Stomach (tissue), 9 donors: ENCODE results near the gene ROBO1. TPM values are rescaled to one million over a fixed set of nuclear protein-coding genes. Genes with fewer than 3 reads are reported as not detected.
A peak's percentile ranks its signal among the peaks of the same experiment; 100 is the strongest.

Source experiments
- DNase-seq, 2 donors: peaks; one replicate each; pipeline versions ENCODE4 v3.0.0 to v3.0.0-alpha.2; 2013 to 2019
- H3K27ac ChIP-seq, 5 donors: fragments of 200-600 bp in 4 of 5; sonication (generic) in 4 of 5; one replicate each; pipeline ENCODE4 v1.5.1; 2013 to 2019; ENCODE audit warnings: mild to moderate bottlenecking in 1 of 5, moderate library complexity in 1 of 5
- H3K27me3 ChIP-seq, 3 donors: fragments of 200-600 bp; sonication (generic); one replicate each; pipeline ENCODE4 v1.5.1; 2017 to 2019; ENCODE audit warnings: mixed run types in 1 of 3
- H3K36me3 ChIP-seq, 4 donors: fragments of 200-600 bp; sonication (generic); 1 replicate in 3 of 4; 2 replicates in 1 of 4; pipeline ENCODE4 v1.5.1; 2016 to 2019
- H3K4me1 ChIP-seq, 4 donors: fragments of 200-600 bp; sonication (generic); one replicate each; pipeline ENCODE4 v1.5.1; 2016 to 2019
- H3K4me3 ChIP-seq, 4 donors: fragments of 200-600 bp; sonication (generic) in 3 of 4; one replicate each; pipeline ENCODE4 v1.5.1; 2016 to 2019; ENCODE audit warnings: mild to moderate bottlenecking in 1 of 4
- H3K9me3 ChIP-seq, 4 donors: fragments of 200-600 bp; sonication (generic); one replicate each; pipeline ENCODE4 v1.5.1; 2016 to 2019
- CTCF ChIP-seq, 7 experiments: fragments of 450-650 bp in 4 of 7; fragments of 200-600 bp in 3 of 7; sonication (generic) in 3 of 7; IDR thresholded peaks; one replicate each; pipeline ENCODE4 v1.5.1; 2016 to 2019; ENCODE audit warnings: antibody characterized with exemption in 7 of 7, control low read depth in 2 of 7, mild to moderate bottlenecking in 1 of 7
- EP300 ChIP-seq: sonication (generic); formaldehyde crosslinking; IDR thresholded peaks from one replicate; pipeline ENCODE4 v1.6.1; 2017; ENCODE audit warnings: antibody characterized with exemption
- POLR2A ChIP-seq, 4 donors: fragments of 450-650 bp; IDR thresholded peaks; one replicate each; pipeline ENCODE4 v1.6.1; 2016; ENCODE audit warnings: antibody characterized with exemption in 4 of 4, control low read depth in 2 of 4, mild to moderate bottlenecking in 1 of 4, moderate library complexity in 1 of 4
- POLR2AphosphoS5 ChIP-seq, 3 donors: sonication (generic); formaldehyde crosslinking; IDR thresholded peaks; one replicate each; pipeline ENCODE4 v1.6.1; 2016; ENCODE audit warnings: antibody characterized with exemption in 3 of 3
- WGBS, 5 donors: extraction: QIAGEN DNeasy Blood & Tissue Kit in 3 of 5; methylation state at CpG; one replicate each; pipeline versions ENCODE4 v1.1.5 to v1.1.7; 2013 to 2018; 5-methylcytosine and 5-hydroxymethylcytosine counted together
- intact Hi-C: fragments of 100-400 bp; cut with DNase I; formaldehyde crosslinking; loops from one replicate; pipeline ENCODE4 v1.15.1; 2023; ENCODE audit warnings: low total_unique reads
- polyA plus RNA-seq, 3 donors: library from polyadenylated mRNA; stranded (reverse); fragments of 200-250 nt; gene quantifications; one replicate each; pipeline ENCODE4 v1.2.3, GENCODE V29; 2013
- total RNA-seq, 5 donors: library from RNA; depleted of rRNA; stranded (reverse); fragments of >200 nt; gene quantifications; one replicate each; pipeline versions ENCODE4 v1.1.0 to v1.2.3, GENCODE V29; 2014 to 2016
- donor health status: healthy with polysubstance abuse.
- donor health status: Bipolar disorder and iron deficiency.
- donor health status: healthy.

ROBO1 gene
- total and polyA plus RNA-seq, 8 donors, result 2.0 to 174 (median 4.5) TPM

GRCh38 chr3:78848392-78849288 is 919.2 kb downstream of the ROBO1 start:
- Histone ChIP-seq H3K27me3 (no peaks in the 10 kb centered on the region), H3K27ac (no peak overlapping the region), H3K4me1 (peaks cover 0 to 7% (median 3%) of the 10 kb centered on the region in 4 donors), H3K4me3 (no peak overlapping the region), H3K9me3 (no peaks in the 10 kb centered on the region), H3K36me3 (no peaks in the 10 kb centered on the region)
- 57 to 72% (median 62%) methylated on average over 7 of the region's 7 CpGs for WGBS, 5 donors
- DNase-seq, result no peak
- intact Hi-C loops, result no loop called here
- no peak for TF ChIP-seq CTCF (IDR thresholded peaks at IDR 0.05)
- no peak for TF ChIP-seq EP300
- no peak for TF ChIP-seq POLR2A (IDR thresholded peaks at IDR 0.05)
- no peak for TF ChIP-seq POLR2AphosphoS5 (IDR thresholded peaks at IDR 0.05)

GRCh38 chr3:78847603-78848002 is 920.2 kb downstream of the ROBO1 start:
- Histone ChIP-seq H3K36me3 (no peaks in the 10 kb centered on the region), H3K27me3 (no peaks in the 10 kb centered on the region), H3K27ac (no peak overlapping the region), H3K9me3 (no peaks in the 10 kb centered on the region), H3K4me3 (no peak overlapping the region), H3K4me1 (peaks cover 0 to 7% (median 3%) of the 10 kb centered on the region in 4 donors)
- TF ChIP-seq POLR2A (IDR thresholded peaks at IDR 0.05) (no peak), EP300 (no peak), CTCF (IDR thresholded peaks at IDR 0.05) (no peak), POLR2AphosphoS5 (IDR thresholded peaks at IDR 0.05) (no peak)
- intact Hi-C loops, result no loop called here
- WGBS, 5 donors, result 50 to 70% (median 67%) methylated on average over 3 of the region's 3 CpGs
- no peak for DNase-seq

GRCh38 chr3:78847203-78847602 is 920.6 kb downstream of the ROBO1 start:
- intact Hi-C loops, result no loop called here
- H3K27ac ChIP-seq, result no peak overlapping the region
- no peak for TF ChIP-seq POLR2A (IDR thresholded peaks at IDR 0.05)
- no peak for TF ChIP-seq CTCF (IDR thresholded peaks at IDR 0.05)
- no peak for TF ChIP-seq EP300
- no peak for TF ChIP-seq POLR2AphosphoS5 (IDR thresholded peaks at IDR 0.05)
- 45 to 64% (median 59%) methylated on average over 4 of the region's 4 CpGs for WGBS, 5 donors
- no peaks in the 10 kb centered on the region for H3K36me3 ChIP-seq
- DNase-seq, result no peak
- H3K4me1 ChIP-seq, result peaks cover 0 to 7% (median 3%) of the 10 kb centered on the region in 4 donors
- H3K9me3 ChIP-seq, result no peaks in the 10 kb centered on the region
- H3K4me3 ChIP-seq, result no peak overlapping the region
- H3K27me3 ChIP-seq, result no peaks in the 10 kb centered on the region

- Histone ChIP-seq H3K4me1 (peaks cover 0 to 7% (median 3%) of the 10 kb centered on the region in 4 donors), H3K27me3 (no peaks in the 10 kb centered on the region), H3K9me3 (no peaks in the 10 kb centered on the region), H3K36me3 (no peaks in the 10 kb centered on the region), H3K4me3 (no peak overlapping the region), H3K27ac (no peak overlapping the region)
- TF ChIP-seq CTCF (IDR thresholded peaks at IDR 0.05) (no peak), EP300 (no peak), POLR2A (IDR thresholded peaks at IDR 0.05) (no peak), POLR2AphosphoS5 (IDR thresholded peaks at IDR 0.05) (no peak)
- DNase-seq, result peak in 1 of 2 donors; percentile 63
- intact Hi-C loops, result no loop called here
- 47 to 71% (median 58%) methylated on average over 3 of the region's 3 CpGs for WGBS, 5 donors
Observed at GRCh38 chr3:78846718-78847117, 921.1 kb downstream of the ROBO1 start.
